Right lobe of liver (tissue), 4 donors: ENCODE measurements around the gene PTPRU.
"Not testable (repeated sequence)": the region's sequence is repeated elsewhere in the genome, so short reads cannot be mapped to it uniquely, and the experiment has no call there.

ENCODE experiments used
- CTCF ChIP-seq, 4 donors: fragments of 200-600 bp in 3 of 4; fragments of 450-650 bp in 1 of 4; IDR thresholded peaks; one replicate each; pipeline versions ENCODE4 v1.5.1 to v1.8.0; 2016 to 2022; ENCODE audit warnings: antibody characterized with exemption in 4 of 4, mild to moderate bottlenecking in 2 of 4
- POLR2A ChIP-seq: fragments of 450-650 bp; IDR thresholded peaks from one replicate; pipeline ENCODE4 v1.6.1; 2017; ENCODE audit warnings: antibody characterized with exemption, mild to moderate bottlenecking
- donor health status: DM: no; HTN: no; CAD: no.
- donor health status: DM: no; HTN: no; CAD: no.
- donor health status: DM: no; HTN: yes; CAD: no.

- TF ChIP-seq CTCF (IDR thresholded peaks at IDR 0.05); POLR2A: not testable (repeated sequence)
Observed at GRCh38 chr1:29222260-29222659, 14.1 kb upstream of the PTPRU start.
